ENCODE measurements around the gene ZC3H18.

- no peak for TF ChIP-seq POLR2A (IDR thresholded peaks at IDR 0.05)
- TF ChIP-seq EP300 (IDR thresholded peaks at IDR 0.05): no peak
Observed at GRCh38 chr16:88600539-88600896, 30.3 kb downstream of the ZC3H18 start.

Measured in ovary (tissue), 1 donor.